OCI-LY3 (cell line): ENCODE measurements around the gene APOL2.

Experiments
- EZH2phosphoT487 ChIP-seq: fragments of 200-600 bp; shearing (Covaris generic); IDR thresholded peaks from 2 replicates; pipeline ENCODE4 v1.6.1; 2018; ENCODE audit warnings: antibody characterized with exemption, mixed run types, low read depth
- TF ChIP-seq, protein P1 (sequence below): fragments of 200-600, 300-600 bp; sonication (generic); IDR thresholded peaks from 2 replicates; pipeline ENCODE4 v1.5.1; 2014; ENCODE audit warnings: antibody characterized with exemption, low read length, low read depth

DNA sequence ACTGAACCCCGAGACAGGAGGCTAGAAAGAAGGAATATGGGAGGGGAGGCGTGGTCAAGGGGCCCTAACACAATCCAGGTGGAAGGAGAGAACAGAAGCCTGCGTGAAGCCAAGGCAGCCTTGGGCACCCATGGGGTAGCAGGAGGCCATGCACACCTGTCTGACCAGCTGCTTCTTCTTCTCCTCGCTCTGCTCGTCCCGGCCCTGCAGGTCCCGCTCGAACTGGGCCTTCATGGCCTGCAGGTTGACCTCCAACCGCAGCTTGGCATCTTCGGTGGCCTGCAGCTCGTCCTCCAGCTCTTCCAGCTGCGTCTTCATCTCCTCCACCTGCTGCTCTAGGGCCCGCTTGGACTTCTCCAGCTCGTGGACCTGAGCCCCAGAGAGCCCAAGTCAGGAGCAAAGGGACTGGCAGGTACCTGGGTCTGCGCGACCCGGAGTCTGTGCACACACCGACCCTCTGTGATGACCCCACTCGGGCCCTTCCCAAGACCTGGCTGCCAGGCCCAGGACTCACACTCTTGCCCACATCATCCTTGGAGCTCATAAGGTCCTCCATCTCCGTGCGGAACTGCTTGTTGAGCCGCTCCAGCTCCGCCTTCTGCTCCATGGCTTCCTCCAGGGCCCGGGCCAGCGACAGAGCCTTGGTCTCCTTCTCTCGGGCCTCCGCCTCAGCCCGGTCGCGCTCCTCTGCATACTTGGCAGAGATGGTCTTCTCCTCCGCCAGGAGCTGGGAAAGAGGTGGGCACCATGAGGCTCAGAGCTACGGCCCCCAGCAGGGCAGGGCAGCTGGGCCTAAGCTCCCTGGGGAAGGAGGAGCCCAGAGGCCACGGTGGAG is 49.5 kb upstream of the APOL2 start:
- TF ChIP-seq, protein P1, sequence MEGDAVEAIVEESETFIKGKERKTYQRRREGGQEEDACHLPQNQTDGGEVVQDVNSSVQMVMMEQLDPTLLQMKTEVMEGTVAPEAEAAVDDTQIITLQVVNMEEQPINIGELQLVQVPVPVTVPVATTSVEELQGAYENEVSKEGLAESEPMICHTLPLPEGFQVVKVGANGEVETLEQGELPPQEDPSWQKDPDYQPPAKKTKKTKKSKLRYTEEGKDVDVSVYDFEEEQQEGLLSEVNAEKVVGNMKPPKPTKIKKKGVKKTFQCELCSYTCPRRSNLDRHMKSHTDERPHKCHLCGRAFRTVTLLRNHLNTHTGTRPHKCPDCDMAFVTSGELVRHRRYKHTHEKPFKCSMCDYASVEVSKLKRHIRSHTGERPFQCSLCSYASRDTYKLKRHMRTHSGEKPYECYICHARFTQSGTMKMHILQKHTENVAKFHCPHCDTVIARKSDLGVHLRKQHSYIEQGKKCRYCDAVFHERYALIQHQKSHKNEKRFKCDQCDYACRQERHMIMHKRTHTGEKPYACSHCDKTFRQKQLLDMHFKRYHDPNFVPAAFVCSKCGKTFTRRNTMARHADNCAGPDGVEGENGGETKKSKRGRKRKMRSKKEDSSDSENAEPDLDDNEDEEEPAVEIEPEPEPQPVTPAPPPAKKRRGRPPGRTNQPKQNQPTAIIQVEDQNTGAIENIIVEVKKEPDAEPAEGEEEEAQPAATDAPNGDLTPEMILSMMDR, result no peak
- no peak for TF ChIP-seq EZH2phosphoT487
